CD4-positive, alpha-beta T cell treated with Interleukin-6 at 100 ng/mL for 8 hours (primary cell): ENCODE results near the gene SPC25.
"Not testable (repeated sequence)": the region's sequence is repeated elsewhere in the genome, so short reads cannot be mapped to it uniquely, and the experiment has no call there.

Experiments used
- DNase-seq: peaks from one replicate; pipeline ENCODE4 v3.0.0-alpha.2; 2020; ENCODE audit warnings: mixed read lengths, low spot score

SPC25 gene

GRCh38 chr2:168890006-168890782 is at the start of gene SPC25:
Gene SPC25, minus strand, starts transcription at chr2:168890430. Its CDS starts 911 bp downstream, at chr2:168889519.
- peak; percentile 85 for DNase-seq

GRCh38 chr2:168939918-168940317 is 49.7 kb upstream of the SPC25 start:
- no peak for DNase-seq

DNA sequence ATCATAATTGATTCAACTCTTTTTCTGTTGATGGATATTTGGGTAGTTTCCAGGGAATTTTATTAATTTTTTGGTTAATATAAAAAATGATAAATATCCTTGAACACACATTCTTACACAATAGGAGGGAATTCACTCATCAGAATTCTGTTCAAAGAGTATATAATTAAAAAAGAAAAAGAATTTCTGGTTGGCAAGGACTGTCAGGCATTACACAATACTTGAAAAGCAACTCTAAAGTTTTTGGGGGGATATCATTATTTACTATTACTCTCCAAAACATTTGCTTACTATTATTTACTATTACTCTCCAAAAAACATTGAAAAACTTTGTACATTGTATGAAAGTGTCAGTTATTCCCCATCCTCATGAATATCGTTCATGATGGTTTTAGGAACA is 48.8 kb upstream of the SPC25 start:
- DNase-seq, result no peak

DNA sequence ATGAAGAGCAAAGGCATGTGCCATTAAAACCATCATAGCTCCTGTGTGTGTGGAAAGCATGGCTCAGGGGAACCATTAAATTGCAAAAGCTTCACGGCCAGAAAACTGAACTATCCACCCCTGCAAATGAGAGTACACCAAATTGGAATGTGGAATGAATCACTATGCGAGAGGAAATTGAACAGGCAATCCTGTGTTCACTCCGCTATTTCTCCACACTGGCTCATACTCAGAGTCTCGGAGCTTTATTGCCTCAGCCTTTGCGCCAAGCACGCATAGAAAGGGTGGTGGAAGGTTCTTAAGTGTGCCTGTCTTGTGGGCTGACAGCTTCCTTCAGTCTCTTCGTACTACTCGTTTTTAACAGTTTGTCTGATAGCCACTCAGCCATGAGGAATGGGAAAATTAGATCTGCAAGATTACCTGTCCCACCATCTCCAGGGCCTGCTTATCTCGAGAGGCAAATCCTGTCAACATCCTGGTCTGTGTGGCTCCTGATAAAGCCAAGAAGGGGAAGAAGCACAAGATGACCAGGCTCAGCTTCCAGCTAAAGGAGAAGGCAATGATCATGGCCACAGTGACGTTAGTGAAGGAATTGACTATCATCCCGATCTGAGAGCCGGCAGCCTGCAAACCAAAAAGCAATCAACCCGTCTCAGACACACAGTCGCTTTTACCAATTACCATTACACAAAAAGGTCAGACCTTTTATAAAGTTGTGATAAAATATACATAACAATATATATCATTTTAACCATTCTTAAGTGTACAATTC is 45.8 kb upstream of the SPC25 start:
- no peak for DNase-seq

DNA sequence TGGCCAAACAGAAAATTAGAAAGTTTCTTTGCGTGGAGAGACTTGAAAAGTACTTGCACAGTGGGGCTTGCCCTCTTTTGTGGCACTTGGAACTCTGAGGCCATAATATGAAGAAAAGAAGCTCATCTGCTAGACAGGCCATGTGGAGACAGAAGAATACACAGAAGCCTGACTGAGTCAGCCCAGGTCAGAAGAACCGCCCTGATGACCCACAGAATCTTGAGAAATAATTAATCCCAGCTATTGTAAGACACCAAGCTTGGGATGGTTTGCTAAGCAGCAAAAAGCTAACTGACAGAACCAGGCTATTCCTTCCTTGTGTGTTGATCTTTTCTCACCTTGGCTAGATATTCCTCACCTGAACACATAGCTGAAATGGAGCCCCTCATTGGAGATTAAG is 44.6 kb upstream of the SPC25 start:
- DNase-seq, result no peak

DNA sequence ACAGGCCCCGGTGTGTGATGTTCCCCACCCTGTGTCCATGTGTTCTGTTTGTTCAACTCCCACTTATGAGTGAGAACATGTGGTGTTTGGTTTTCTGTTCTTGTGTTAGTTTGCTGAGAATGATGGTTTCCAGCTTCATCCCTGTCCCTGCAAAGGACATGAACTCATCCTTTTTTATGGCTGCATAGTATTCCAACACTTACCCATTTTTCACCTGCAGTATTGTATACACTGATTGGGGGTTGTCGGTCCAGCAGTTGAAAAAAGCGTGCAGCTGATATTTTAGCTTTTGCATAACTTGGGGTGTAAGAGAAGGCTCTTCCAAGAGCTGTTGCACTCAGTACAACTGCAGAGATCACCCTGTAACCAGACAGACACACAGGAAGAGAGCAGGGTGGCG is 41.9 kb upstream of the SPC25 start:
- DNase-seq, result not testable (repeated sequence)

DNA sequence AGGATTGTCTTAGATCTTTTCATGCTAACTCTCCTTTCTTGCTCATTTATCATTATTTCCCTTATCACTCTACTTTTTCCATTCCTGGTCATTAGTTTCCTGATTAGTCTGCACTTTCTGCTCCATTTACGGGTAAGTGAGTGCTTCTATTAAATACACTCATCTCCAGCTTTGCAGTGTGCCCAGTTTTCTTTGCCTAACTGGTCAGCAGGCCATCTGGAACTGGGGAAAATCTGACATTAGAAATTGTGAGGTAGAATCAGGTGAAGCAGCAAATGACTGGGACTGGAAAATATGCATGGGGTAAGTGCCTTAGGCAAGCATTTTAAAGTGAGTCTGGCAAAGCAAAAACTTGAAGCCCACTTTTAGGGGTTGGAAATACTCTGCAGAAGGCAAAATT is 40.0 kb upstream of the SPC25 start:
- no peak for DNase-seq

GRCh38 chr2:168929031-168929430 is 38.8 kb upstream of the SPC25 start:
- no peak for DNase-seq

GRCh38 chr2:168928113-168928831 is 38.0 kb upstream of the SPC25 start:
- DNase-seq, result no peak

- no peak for DNase-seq
Observed at GRCh38 chr2:168926621-168927386, 36.6 kb upstream of the SPC25 start.

DNA sequence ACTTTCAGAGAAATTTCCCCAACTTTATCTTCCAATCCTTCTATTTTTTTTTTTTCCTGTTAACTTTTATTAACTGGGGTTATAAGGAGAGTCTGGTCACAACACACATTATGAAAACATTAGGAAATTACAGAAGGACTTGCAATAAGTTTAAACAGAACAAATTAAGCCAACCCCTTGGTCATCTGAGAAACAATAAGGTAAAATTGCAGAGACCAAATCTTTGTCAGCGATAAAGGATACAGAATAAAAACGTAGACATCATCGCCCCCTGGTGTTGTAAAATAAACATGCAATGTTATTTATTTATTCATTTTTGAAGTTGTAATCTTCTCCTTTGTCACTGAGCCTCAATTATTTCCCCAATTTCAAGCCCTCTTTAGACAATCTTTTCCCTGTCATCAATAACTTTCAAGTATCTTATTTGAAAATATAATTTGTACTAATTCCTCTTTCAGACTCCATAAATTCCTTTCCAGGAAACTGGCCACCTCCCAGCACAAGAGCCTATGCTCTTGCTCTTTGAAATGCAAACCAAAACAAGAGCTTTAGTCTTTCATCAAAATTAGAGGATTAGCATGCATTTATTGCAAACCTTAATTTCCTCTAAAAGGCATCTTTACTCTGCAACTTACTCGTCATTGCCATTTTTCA is 30.4 kb upstream of the SPC25 start:
- DNase-seq, result peak; percentile 34

DNA sequence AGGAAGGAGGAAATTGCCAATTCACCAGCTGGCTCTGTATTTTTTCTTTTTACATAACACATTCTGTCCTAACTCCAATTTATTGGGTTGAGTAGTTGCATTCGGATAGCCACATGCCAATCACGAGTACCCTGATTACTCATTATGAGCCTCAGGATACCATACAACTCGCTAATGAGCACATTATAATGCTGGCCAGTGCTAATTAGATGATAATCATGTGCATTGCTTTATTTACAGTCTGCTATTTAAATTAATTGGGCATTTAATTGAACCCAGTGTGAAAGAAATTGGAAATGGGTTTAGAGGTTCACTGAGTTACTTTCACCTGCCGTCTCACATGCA is 26.1 kb upstream of the SPC25 start:
- no peak for DNase-seq

DNA sequence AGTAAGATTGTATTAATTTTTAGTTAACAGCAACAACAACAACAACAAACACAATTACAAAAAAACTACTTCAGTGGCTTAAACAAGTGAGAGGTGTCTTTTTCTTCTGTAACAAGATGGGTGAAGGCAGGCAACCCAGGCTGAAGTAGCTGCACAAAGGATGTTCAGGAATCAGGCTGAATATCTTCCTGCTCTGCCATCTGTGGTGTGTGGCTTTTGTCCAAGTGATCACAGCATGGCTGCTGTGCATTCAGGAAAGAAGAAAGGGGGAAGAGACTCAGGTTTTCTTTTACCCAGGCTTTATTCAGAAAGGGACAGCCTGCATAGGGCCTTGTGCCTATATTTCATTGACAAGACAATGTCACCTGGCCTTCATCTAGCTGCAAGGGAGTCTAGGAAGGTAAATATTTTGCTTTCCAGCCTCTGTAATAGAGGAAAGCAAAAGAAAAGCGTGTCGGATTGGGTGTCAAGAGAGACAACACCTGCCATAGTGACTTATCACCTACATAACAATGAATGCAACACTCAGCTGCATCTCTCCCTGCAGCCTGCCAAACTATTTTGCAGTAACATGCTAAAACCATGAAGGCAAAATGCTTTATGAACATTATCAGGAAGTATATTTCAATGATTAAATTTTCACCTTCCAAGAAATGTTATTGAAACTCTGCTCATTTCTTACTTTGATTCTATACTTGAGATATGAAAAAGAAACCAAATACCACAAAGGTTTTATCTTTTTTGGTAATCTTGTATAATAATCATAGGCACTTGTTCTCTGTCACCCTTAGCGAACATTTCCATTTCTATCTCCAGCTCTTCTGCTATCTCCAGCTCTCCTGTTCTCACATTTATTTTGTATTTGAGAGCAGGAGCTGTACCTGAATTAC is 25.5 kb upstream of the SPC25 start:
- no peak for DNase-seq

DNA sequence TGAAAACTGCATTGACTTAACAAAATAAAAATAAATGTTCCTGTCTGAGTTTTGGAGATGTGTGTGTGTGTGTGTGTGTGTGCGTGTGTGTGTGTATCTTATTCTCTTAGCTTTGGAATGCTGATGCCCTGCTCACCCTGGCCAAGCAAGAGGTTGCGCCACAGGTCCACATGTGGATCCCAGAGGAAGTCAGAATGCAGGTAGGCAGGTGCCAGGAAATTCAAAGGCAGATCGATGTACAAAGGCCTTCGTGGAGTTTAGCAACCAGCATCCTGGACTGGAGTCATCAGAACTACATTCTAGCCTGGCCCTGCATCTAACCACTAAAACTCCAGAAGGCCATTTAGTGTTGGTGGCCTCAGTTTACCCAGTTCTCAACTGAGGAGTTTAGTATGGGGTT is 23.3 kb upstream of the SPC25 start:
- DNase-seq, result no peak

- no peak for DNase-seq
Observed at GRCh38 chr2:168912901-168913369, 22.7 kb upstream of the SPC25 start.

DNA sequence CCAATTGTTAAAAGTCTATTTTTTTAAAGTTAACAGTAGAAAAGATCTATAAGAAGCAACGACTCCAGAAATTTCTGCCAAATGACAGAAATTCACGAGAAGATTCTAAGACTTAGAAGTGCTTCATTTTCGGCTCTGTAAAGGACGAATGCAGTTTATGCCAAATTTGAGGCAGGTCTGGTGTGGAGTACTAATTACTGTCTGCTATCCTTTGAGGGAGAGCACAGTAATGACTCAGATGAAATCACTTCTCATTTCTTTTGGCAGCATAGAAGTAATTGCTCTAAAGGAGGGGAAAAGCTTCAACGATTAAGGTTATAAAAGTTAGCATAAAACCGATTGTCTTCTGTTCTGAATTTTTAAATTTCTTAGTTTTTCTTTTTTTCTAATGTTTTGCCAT is 22.2 kb upstream of the SPC25 start:
- no peak for DNase-seq

GRCh38 chr2:168910330-168910729 is 20.1 kb upstream of the SPC25 start:
- no peak for DNase-seq

- DNase-seq, result no peak
Observed at GRCh38 chr2:168907940-168908662, 17.9 kb upstream of the SPC25 start.

GRCh38 chr2:168904358-168904757 is 14.1 kb upstream of the SPC25 start:
- DNase-seq, result no peak

DNA sequence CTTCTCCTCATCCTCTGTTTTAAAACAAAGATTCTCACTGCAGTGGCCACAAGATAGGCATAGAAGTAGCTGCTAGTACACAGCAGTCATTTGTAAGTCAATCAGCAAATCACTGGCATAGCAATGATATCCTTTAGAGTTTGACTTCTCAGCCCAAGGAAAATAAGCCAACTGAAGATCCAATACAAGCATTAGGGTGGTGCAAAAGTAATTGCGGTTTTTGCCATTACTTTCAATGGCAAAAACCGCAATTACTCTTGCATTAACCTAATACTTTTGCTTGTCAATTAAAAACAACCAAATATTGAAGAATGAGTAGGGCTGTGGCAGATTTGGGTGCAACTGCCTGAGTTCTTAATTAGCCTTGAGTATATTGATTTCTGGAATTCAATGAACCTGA is 13.7 kb upstream of the SPC25 start:
- DNase-seq, result no peak
